PC-3 (cell line): ENCODE measurements around the gene GORASP1. TPM values are rescaled to one million over a fixed set of nuclear protein-coding genes. Genes with fewer than 3 reads are reported as not detected.
A peak's percentile ranks its signal among the peaks of the same experiment; 100 is the strongest.

Experiments used
- ATAC-seq: fragments of 200-7000 bp; cut with Tn5 transposase; 2 replicates; pipeline ENCODE4 v1.9.1; 2020; ENCODE audit warnings: mild to moderate bottlenecking, moderate library complexity
- BruUV-seq: library from RNA; stranded (reverse); fragments of 400-500 nt; replicated peaks from 2 replicates; lab custom pipeline; 2021; lab: Mats Ljungman, UMichigan
- CTCF ChIA-PET: fragments of 300-600 bp; sonication (Branson Sonifier 250); formaldehyde crosslinking; loops from one replicate; lab custom pipeline; 2022; ENCODE audit warnings: antibody characterized with exemption; lab: Charles Lee
- POLR2A ChIA-PET: fragments of 300-600 bp; sonication (Branson Sonifier 250); formaldehyde crosslinking; loops from one replicate; lab custom pipeline; 2022; ENCODE audit warnings: antibody characterized with exemption; ENCODE audit not compliant: unreplicated experiment; lab: Charles Lee
- DNase-seq: peaks from one replicate; pipeline ENCODE4 v3.0.0-alpha.2; 2015
- H2AFZ ChIP-seq: fragments of 300-600 bp; sonication (generic); 2 replicates; pipeline ENCODE4 v1.6.0; 2016; ENCODE audit warnings: antibody characterized with exemption, low read length
- H3F3A ChIP-seq: fragments of 300-600 bp; sonication (generic); one replicate; pipeline ENCODE4 v1.6.0; 2017; ENCODE audit warnings: antibody characterized with exemption, low read length, control low read depth, mild to moderate bottlenecking; ENCODE audit not compliant: unreplicated experiment
- H3K27ac ChIP-seq: fragments of 300-600 bp; sonication (generic); 2 replicates; pipeline ENCODE4 v1.5.1; 2016; ENCODE audit warnings: mild to moderate bottlenecking, low read length
- H3K27me3 ChIP-seq: fragments of 300-600 bp; sonication (generic); 2 replicates; pipeline ENCODE4 v1.6.1; 2016; ENCODE audit warnings: low read length, mixed read lengths
- H3K36me3 ChIP-seq: fragments of 300-600 bp; sonication (generic); 2 replicates; pipeline ENCODE4 v1.6.1; 2016; ENCODE audit warnings: low read depth, mixed run types, low read length, mixed read lengths
- H3K4me1 ChIP-seq: fragments of 300-600 bp; sonication (generic); 2 replicates; pipeline ENCODE4 v1.5.1; 2016; ENCODE audit warnings: low read length; ENCODE audit not compliant: insufficient read depth
- H3K4me2 ChIP-seq: fragments of 300-600 bp; sonication (generic); 2 replicates; pipeline ENCODE4 v1.6.0; 2016; ENCODE audit warnings: low read length
- H3K4me3 ChIP-seq: fragments of 300-600 bp; sonication (generic); 2 replicates; pipeline ENCODE4 v1.5.1; 2016; ENCODE audit warnings: mild to moderate bottlenecking, low read length, mixed read lengths
- H3K79me2 ChIP-seq: fragments of 300-600 bp; sonication (generic); 2 replicates; pipeline ENCODE4 v1.6.1; 2017; ENCODE audit warnings: low read length, mixed read lengths
- H3K9ac ChIP-seq: fragments of 300-600 bp; sonication (generic); 2 replicates; pipeline ENCODE4 v1.6.0; 2016; ENCODE audit warnings: mild to moderate bottlenecking, low read length
- H3K9me2 ChIP-seq: fragments of 300-600 bp; sonication (generic); replicated peaks from 2 replicates; pipeline ENCODE4 v1.6.1; 2016; ENCODE audit warnings: mixed run types, low read length, mixed read lengths
- H3K9me3 ChIP-seq: fragments of 300-600 bp; sonication (generic); 2 replicates; pipeline ENCODE4 v1.6.1; 2016; ENCODE audit warnings: low read length, mixed read lengths
- H4K20me1 ChIP-seq: fragments of 300-600 bp; sonication (generic); 2 replicates; pipeline ENCODE4 v1.6.1; 2016; ENCODE audit warnings: low read length, mixed read lengths
- CTCF ChIP-seq: fragments of 300-600 bp; sonication (generic); conservative IDR thresholded peaks from 2 replicates; pipeline ENCODE4 v1.5.1; 2017; ENCODE audit warnings: antibody characterized with exemption, low read depth, mild to moderate bottlenecking, low read length
- EZH2 ChIP-seq: fragments of 300-600 bp; sonication (generic); IDR thresholded peaks from one replicate; pipeline ENCODE4 v1.6.1; 2017; ENCODE audit warnings: antibody characterized with exemption, mild to moderate bottlenecking, low read length; ENCODE audit not compliant: unreplicated experiment
- EZH2phosphoT487 ChIP-seq: fragments of 300-600 bp; sonication (generic); IDR thresholded peaks from 2 replicates; pipeline ENCODE4 v1.6.1; 2018; ENCODE audit warnings: mild to moderate bottlenecking, antibody characterized with exemption, low read length, borderline replicate concordance
- intact Hi-C: fragments of 100-400 bp; cut with micrococcal nuclease; formaldehyde crosslinking; loops from 2 replicates; pipeline ENCODE4 v1.9.0; 2023
- total RNA-seq: library from RNA; depleted of rRNA; stranded (reverse); fragments of >200 nt; gene quantifications from 2 replicates; pipeline ENCODE4 v1.2.3, GENCODE V29; 2014

The GORASP1 gene
- total RNA-seq, 1 experiment from 2014 or later = 47.4 TPM

GRCh38 chr3:39079530-39079929, 27.9 kb downstream of the GORASP1 start:
- Histone ChIP-seq H3F3A (no peaks in the 10 kb centered on the region), H3K36me3 (peaks cover 21% of the 10 kb centered on the region), H3K4me1 (no peaks in the 10 kb centered on the region), H3K79me2 (no peaks in the 10 kb centered on the region), H3K4me3 (no peak overlapping the region), H3K9me2 (no peaks in the 10 kb centered on the region), H3K27ac (no peak overlapping the region), H3K27me3 (no peaks in the 10 kb centered on the region), H3K9ac (no peak overlapping the region), H2AFZ (no peak overlapping the region), H3K4me2 (no peak overlapping the region), H4K20me1 (no peaks in the 10 kb centered on the region), H3K9me3 (no peaks in the 10 kb centered on the region)
- CTCF ChIA-PET = interaction anchor here (0.6 kb wide), 1 partner anchor 128 kb away, joined by 4 read pairs; no protein-coding TSS in a partner anchor
- BruUV-seq = no TSS peak
- no peak for DNase-seq
- peak; percentile 48; the same call in 1 of the 2 replicates for TF ChIP-seq CTCF
- TF ChIP-seq EZH2 = no peak
- intact Hi-C loops = no loop called here
- POLR2A ChIA-PET = no interaction called here
- ATAC-seq = no peak

GRCh38 chr3:39075910-39076309, 31.5 kb downstream of the GORASP1 start:
- H3K27ac ChIP-seq = no peak overlapping the region
- no peak overlapping the region for H3K4me3 ChIP-seq
- no peak overlapping the region for H3K9ac ChIP-seq
- H3K4me2 ChIP-seq = no peak overlapping the region
- no TSS peak for BruUV-seq
- H4K20me1 ChIP-seq = no peaks in the 10 kb centered on the region
- no peaks in the 10 kb centered on the region for H3K27me3 ChIP-seq
- H3K36me3 ChIP-seq = peaks cover 23% of the 10 kb centered on the region
- ChIA-PET CTCF (no interaction called here), POLR2A (no interaction called here)
- no peaks in the 10 kb centered on the region for H3F3A ChIP-seq
- H3K4me1 ChIP-seq = no peaks in the 10 kb centered on the region
- ATAC-seq = no peak
- TF ChIP-seq CTCF (no peak), EZH2phosphoT487 (no peak), EZH2 (no peak)
- no peak overlapping the region for H2AFZ ChIP-seq
- intact Hi-C loops = no loop called here
- no peaks in the 10 kb centered on the region for H3K9me3 ChIP-seq
- no peak for DNase-seq
- H3K79me2 ChIP-seq = no peaks in the 10 kb centered on the region
- H3K9me2 ChIP-seq = no peaks in the 10 kb centered on the region

- BruUV-seq = no TSS peak
- H3K9me3 ChIP-seq = no peaks in the 10 kb centered on the region
- H3K36me3 ChIP-seq = peaks cover 8% of the 10 kb centered on the region; the same call in 1 of the 2 replicates
- H2AFZ ChIP-seq = no peak overlapping the region
- DNase-seq (no peak), ATAC-seq (no peak)
- H3K4me3 ChIP-seq = no peak overlapping the region
- intact Hi-C loops = no loop called here
- CTCF ChIA-PET = no interaction called here
- H3F3A ChIP-seq = no peaks in the 10 kb centered on the region
- H3K79me2 ChIP-seq = no peaks in the 10 kb centered on the region
- no peaks in the 10 kb centered on the region for H3K9me2 ChIP-seq
- H3K9ac ChIP-seq = no peak overlapping the region
- no peaks in the 10 kb centered on the region for H3K27me3 ChIP-seq
- POLR2A ChIA-PET = interaction anchor here (1.0 kb wide), 1 partner anchor 9 kb away, joined by 16 read pairs; no protein-coding TSS in a partner anchor
- H3K4me1 ChIP-seq = no peaks in the 10 kb centered on the region
- no peak overlapping the region for H3K4me2 ChIP-seq
- TF ChIP-seq CTCF (no peak), EZH2phosphoT487 (no peak), EZH2 (no peak)
- no peaks in the 10 kb centered on the region for H4K20me1 ChIP-seq
- H3K27ac ChIP-seq = no peak overlapping the region
Observed at GRCh38 chr3:39068556-39068955, 38.9 kb downstream of the GORASP1 start.
